ENCODE results near the gene ZAP70. TPM values are rescaled to one million over a fixed set of nuclear protein-coding genes. Genes with fewer than 3 reads are reported as not detected.

The ZAP70 gene
- total RNA-seq, 4 donors from 2014 or later, result 2.6 to 16.1 (median 12.0) TPM

DNA sequence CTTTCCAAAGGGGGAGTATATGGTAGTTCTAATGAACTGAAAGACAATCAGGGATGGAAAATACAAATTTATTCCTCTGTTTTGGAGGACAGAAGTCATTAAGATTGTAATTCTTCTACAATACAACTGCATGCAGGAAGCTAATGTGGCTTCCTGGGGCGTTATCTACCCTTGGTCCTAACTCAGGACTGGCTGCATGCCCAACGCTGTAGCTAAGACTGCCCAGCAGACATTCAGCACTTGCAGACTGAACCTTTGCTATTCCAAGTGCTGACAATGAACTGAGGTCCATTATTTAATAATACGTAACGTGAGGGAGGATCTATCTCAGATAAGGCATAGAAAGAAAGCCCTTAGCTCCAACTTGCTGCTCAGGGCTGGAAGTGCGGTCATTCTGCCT is 53.2 kb downstream of the ZAP70 start:
- TF ChIP-seq, protein P1, sequence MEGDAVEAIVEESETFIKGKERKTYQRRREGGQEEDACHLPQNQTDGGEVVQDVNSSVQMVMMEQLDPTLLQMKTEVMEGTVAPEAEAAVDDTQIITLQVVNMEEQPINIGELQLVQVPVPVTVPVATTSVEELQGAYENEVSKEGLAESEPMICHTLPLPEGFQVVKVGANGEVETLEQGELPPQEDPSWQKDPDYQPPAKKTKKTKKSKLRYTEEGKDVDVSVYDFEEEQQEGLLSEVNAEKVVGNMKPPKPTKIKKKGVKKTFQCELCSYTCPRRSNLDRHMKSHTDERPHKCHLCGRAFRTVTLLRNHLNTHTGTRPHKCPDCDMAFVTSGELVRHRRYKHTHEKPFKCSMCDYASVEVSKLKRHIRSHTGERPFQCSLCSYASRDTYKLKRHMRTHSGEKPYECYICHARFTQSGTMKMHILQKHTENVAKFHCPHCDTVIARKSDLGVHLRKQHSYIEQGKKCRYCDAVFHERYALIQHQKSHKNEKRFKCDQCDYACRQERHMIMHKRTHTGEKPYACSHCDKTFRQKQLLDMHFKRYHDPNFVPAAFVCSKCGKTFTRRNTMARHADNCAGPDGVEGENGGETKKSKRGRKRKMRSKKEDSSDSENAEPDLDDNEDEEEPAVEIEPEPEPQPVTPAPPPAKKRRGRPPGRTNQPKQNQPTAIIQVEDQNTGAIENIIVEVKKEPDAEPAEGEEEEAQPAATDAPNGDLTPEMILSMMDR (IDR thresholded peaks at IDR 0.05), result no peak
- no peak for TF ChIP-seq EP300 (IDR thresholded peaks at IDR 0.05; ENCODE audit: low read depth)
- no peak for TF ChIP-seq POLR2A (IDR thresholded peaks at IDR 0.05)
- no peak for TF ChIP-seq POLR2AphosphoS5 (IDR thresholded peaks at IDR 0.05)
- H3K4me3 ChIP-seq, result no peak overlapping the region
- H3K9me3 ChIP-seq, result no peaks in the 10 kb centered on the region
- H3K36me3 ChIP-seq, result peaks cover 0 to 30% (median 9%) of the 10 kb centered on the region in 4 donors
- no peaks in the 10 kb centered on the region for H3K4me1 ChIP-seq
- H3K27ac ChIP-seq, result no peak overlapping the region
- no peak for DNase-seq
- WGBS, 2 donors (ENCODE audit: low coverage in 1 of 2), result 77 to 95% methylated on average over 4 to 5 of the region's 5 CpGs
- intact Hi-C loops (cut with DNase I; ENCODE audit: low total_unique reads), result no loop called here
- in situ Hi-C loops (cut with MboI; ENCODE audit: low pct_ligation_motif_present in 1 of 4, low pct_unique_long_range_greater_than_20kb in 1 of 4, low sequenced_read_pairs in 3 of 4), result no loop called here
- no peaks in the 10 kb centered on the region for H3K27me3 ChIP-seq

DNA sequence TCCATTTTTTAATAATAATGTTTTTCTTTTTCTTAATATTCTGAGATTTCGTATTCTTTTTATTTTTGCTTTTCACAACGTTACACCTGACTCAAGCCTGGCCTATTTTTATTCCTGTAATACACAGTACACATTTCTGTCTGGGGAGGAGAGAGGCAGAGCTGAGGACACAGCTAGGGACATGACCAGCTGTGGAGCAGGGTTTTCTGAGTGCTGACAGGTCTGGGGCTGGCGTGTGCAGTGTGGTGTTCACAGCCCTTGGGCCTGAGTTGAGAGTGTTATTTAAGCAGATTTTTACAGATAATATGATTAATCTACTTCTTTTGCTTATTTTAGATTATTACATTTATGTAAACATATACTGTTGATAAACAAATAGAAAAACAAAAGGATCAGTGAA is 55.9 kb downstream of the ZAP70 start:
- 92 to 100% methylated on average over 2 to 3 of the region's 3 CpGs for WGBS, 2 donors (ENCODE audit: low coverage in 1 of 2)
- Histone ChIP-seq H3K4me3 (no peak overlapping the region), H3K4me1 (no peaks in the 10 kb centered on the region), H3K27ac (no peak overlapping the region), H3K9me3 (no peaks in the 10 kb centered on the region), H3K27me3 (no peaks in the 10 kb centered on the region), H3K36me3 (peaks cover 0 to 25% (median 10%) of the 10 kb centered on the region in 4 donors)
- no peak for DNase-seq
- TF ChIP-seq, protein P1 (IDR thresholded peaks at IDR 0.05), result no peak
- TF ChIP-seq POLR2AphosphoS5 (IDR thresholded peaks at IDR 0.05) (no peak), POLR2A (IDR thresholded peaks at IDR 0.05) (no peak), EP300 (IDR thresholded peaks at IDR 0.05; ENCODE audit: low read depth) (no peak)
- intact Hi-C loops (cut with DNase I; ENCODE audit: low total_unique reads), result no loop called here
- in situ Hi-C loops (cut with MboI; ENCODE audit: low pct_ligation_motif_present in 1 of 4, low pct_unique_long_range_greater_than_20kb in 1 of 4, low sequenced_read_pairs in 3 of 4), result no loop called here

DNA sequence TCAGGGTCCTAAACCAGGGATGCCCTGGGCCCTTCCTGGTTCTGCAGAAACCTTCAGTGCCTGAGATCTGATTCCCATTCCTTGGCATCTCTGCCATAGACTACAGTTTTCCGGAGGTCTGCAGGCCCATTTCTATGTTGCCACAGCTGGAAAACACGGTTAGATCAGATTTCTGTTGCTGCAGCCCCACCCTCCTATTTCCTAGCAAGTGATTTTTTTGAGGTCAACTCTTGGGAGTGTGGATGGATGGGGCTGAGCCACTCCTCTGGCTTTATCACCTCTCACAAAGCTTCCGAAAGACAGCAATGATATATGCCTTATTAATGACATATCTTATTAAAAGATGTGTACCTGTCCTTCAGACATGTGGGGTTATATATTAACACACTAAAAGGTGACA is 56.3 kb downstream of the ZAP70 start:
- in situ Hi-C loops (cut with MboI; ENCODE audit: low pct_ligation_motif_present in 1 of 4, low pct_unique_long_range_greater_than_20kb in 1 of 4, low sequenced_read_pairs in 3 of 4), result no loop called here
- no peak overlapping the region for H3K27ac ChIP-seq
- intact Hi-C loops (cut with DNase I; ENCODE audit: low total_unique reads), result no loop called here
- no peaks in the 10 kb centered on the region for H3K27me3 ChIP-seq
- H3K36me3 ChIP-seq, result peaks cover 0 to 25% (median 10%) of the 10 kb centered on the region in 4 donors
- DNase-seq, result no peak
- H3K4me3 ChIP-seq, result no peak overlapping the region
- no peak for TF ChIP-seq POLR2A (IDR thresholded peaks at IDR 0.05)
- no peak for TF ChIP-seq EP300 (IDR thresholded peaks at IDR 0.05; ENCODE audit: low read depth)
- TF ChIP-seq POLR2AphosphoS5 (IDR thresholded peaks at IDR 0.05), result no peak
- TF ChIP-seq, protein P1 (IDR thresholded peaks at IDR 0.05), result no peak
- no peaks in the 10 kb centered on the region for H3K4me1 ChIP-seq
- WGBS, 2 donors (ENCODE audit: low coverage in 1 of 2), result 86% methylated on average over 3 of the region's 3 CpGs; no CpG with 5 or more reads in 1 of the 2 donors
- no peaks in the 10 kb centered on the region for H3K9me3 ChIP-seq

- in situ Hi-C loops (cut with MboI; ENCODE audit: low pct_ligation_motif_present in 1 of 4, low pct_unique_long_range_greater_than_20kb in 1 of 4, low sequenced_read_pairs in 3 of 4), result no loop called here
- DNase-seq, result no peak
- Histone ChIP-seq H3K27ac (no peak overlapping the region), H3K36me3 (peaks cover 0 to 24% (median 10%) of the 10 kb centered on the region in 4 donors), H3K27me3 (no peaks in the 10 kb centered on the region), H3K9me3 (no peaks in the 10 kb centered on the region), H3K4me3 (no peak overlapping the region), H3K4me1 (no peaks in the 10 kb centered on the region)
- no peak for TF ChIP-seq POLR2A (IDR thresholded peaks at IDR 0.05)
- no peak for TF ChIP-seq POLR2AphosphoS5 (IDR thresholded peaks at IDR 0.05)
- TF ChIP-seq EP300 (IDR thresholded peaks at IDR 0.05; ENCODE audit: low read depth), result no peak
- TF ChIP-seq, protein P1 (IDR thresholded peaks at IDR 0.05), result no peak
- intact Hi-C loops (cut with DNase I; ENCODE audit: low total_unique reads), result no loop called here
- 68% methylated on average over 4 of the region's 4 CpGs; no CpG with 5 or more reads in 1 of the 2 donors for WGBS, 2 donors (ENCODE audit: low coverage in 1 of 2)
Observed at GRCh38 chr2:97770445-97770844, 57.1 kb downstream of the ZAP70 start.

Measured in transverse colon (tissue), 4 donors.